ENCODE measurements around the gene ZDHHC22. TPM values are rescaled to one million over a fixed set of nuclear protein-coding genes. Genes with fewer than 3 reads are reported as not detected.

The ZDHHC22 gene
- total RNA-seq, 1 donor from 2014 or later = not detected

DNA sequence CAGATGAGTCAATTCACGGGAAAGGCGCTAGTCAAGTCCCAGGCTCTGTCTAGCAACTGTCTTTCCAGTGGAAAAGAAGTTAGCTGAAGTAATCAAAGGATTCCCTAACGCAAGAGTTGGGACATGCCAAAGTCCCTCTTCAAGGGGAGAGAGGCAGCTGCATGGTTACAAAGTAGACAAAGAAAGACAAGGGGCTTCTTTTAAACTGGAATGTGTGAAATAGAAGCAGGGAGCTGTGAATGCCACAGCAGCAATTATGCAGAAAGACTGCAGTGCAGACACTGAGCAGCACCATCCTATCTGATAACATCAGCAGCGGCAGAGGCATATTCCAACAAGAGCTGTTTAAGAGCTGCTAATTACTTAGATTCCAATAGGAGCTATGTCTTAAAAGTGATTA lies 56.1 kb downstream of the ZDHHC22 start:
- no peak for DNase-seq (ENCODE audit: low spot score)

DNA sequence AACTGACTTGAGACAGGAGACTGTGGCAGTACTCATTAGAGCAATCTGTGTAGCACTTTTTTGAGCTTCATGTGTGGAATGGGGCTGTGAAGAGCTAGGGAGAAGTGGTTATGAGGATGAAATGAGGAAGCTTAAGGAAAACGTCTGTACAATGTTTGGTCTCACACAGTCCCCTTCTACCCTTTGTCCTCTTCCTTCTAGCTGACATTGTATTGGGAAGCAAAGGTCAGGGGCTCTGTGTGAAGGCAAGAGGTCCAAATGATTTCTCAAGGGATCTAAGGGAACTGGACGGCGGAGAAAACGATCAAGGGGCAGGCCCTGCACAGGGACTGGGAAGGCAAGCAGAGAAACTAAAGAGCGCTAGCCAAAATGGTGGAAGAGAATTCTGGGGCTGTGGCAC lies 56.6 kb downstream of the ZDHHC22 start:
- DNase-seq (ENCODE audit: low spot score) = no peak
- ATAC-seq = no peak

More for the DNA sequence above, 56.1 kb downstream of the ZDHHC22 start:
- ATAC-seq = no peak

DNA sequence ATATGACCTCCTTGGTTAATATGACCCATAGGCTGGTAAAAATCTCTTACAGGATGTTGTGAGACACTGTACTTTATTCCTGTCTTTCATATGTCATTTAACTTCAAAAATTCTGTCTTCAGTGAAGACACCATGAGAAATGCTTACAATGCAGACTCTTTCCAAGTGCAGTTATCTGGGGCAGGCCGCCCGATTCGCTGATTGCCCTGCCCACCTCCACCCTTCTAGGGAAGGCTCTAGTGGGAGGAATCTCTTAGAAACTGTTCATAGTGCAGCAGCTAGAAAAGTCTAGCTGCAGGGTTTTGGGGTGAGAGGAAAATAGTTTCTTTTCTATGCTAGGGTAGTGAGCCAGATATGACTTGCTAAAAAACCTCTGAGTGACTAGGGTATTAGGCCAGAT lies 58.5 kb downstream of the ZDHHC22 start:
- no peak for DNase-seq (ENCODE audit: low spot score)
- ATAC-seq = no peak

DNA sequence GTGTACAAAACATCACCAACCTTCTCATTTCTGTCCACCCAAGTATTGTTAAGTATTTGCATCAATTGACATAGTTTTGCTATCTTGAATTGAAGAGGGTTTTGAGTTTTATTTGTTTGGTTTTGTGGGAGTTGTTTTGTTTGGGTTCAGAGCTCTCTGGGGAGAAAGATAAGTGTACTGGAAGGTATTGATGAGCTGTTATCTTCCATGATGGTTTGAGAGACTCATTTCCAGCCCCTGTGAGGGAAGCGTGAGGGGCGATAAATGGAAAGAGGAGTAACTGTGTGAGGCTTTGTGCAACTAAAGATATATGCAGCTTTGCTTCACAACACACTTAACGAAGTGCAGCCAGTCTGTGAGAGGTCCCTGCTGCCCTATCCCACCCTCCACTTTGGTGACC lies 59.2 kb downstream of the ZDHHC22 start:
- no peak for DNase-seq (ENCODE audit: low spot score)
- ATAC-seq = no peak

Other genes starting within 250 kb of the ZDHHC22 start
- 18.1 TPM for gene IRF2BPL, start 113.1 kb downstream of the ZDHHC22 start, total RNA-seq
- 11.8 TPM for gene CIPC, start 43.5 kb downstream of the ZDHHC22 start, total RNA-seq
- 0.35 TPM for gene TMEM63C, start 40.0 kb upstream of the ZDHHC22 start, total RNA-seq
- gene NGB, start 129.4 kb upstream of the ZDHHC22 start, total RNA-seq = not detected
- gene POMT2, start 179.1 kb upstream of the ZDHHC22 start, total RNA-seq = 15.7 TPM
- 121 TPM for gene GSTZ1, start 179.2 kb upstream of the ZDHHC22 start, total RNA-seq
- gene TMED8, start 235.3 kb upstream of the ZDHHC22 start, total RNA-seq = 2.4 TPM
- 0.08 TPM for gene SAMD15, start 235.6 kb upstream of the ZDHHC22 start, total RNA-seq

Data from left lobe of liver (tissue), 2 donors.